SH-SY5Y (cell line): ENCODE measurements around the gene ST6GALNAC2.

Source experiments
- GATA2 ChIP-seq: IDR thresholded peaks from 2 replicates; pipeline ENCODE4 v1.6.1; 2011; ENCODE audit warnings: mild to moderate bottlenecking, low read depth, low read length
- GATA3 ChIP-seq: IDR thresholded peaks from 2 replicates; pipeline ENCODE4 v1.6.1; 2011; ENCODE audit warnings: low read depth, mild to moderate bottlenecking, low read length, moderate library complexity

GRCh38 chr17:76530811-76531485 lies 54.7 kb downstream of the ST6GALNAC2 start:
- TF ChIP-seq GATA2, result no peak
- TF ChIP-seq GATA3, result no peak
